ENCODE measurements around the gene IFT122.
"Not testable (repeated sequence)": the region's sequence is repeated elsewhere in the genome, so short reads cannot be mapped to it uniquely, and the experiment has no call there.

GRCh38 chr3:129392106-129392887 is 47.7 kb upstream of the IFT122 start:
- TF ChIP-seq CTCF (conservative IDR thresholded peaks at IDR 0.05; ENCODE audit: low read depth in 2 of 2); EZH2 (IDR thresholded peaks at IDR 0.05; ENCODE audit: low read depth, unreplicated experiment); POLR2AphosphoS5 (IDR thresholded peaks at IDR 0.05; ENCODE audit: low read depth): not testable (repeated sequence)
